ENCODE measurements around the gene NCK1. TPM values are rescaled to one million over a fixed set of nuclear protein-coding genes. Genes with fewer than 3 reads are reported as not detected.
A peak's percentile ranks its signal among the peaks of the same experiment; 100 is the strongest.

NCK1 gene
- total and polyA plus RNA-seq, 10 of the 15 experiments (the other 5 are each of a cell fraction or from before 2014, with no cell fraction given): 15.6 to 33.4 (median 25.0) TPM

- peaks cover 0 to 4% of the 10 kb centered on the region in 2 experiments; a peak in 1 of 4 replicates for H3K36me3 ChIP-seq (ENCODE audit: control insufficient read depth in 2 of 2, insufficient read depth in 2 of 2, low read length in 1 of 2)
- no peak overlapping the region for H3K9ac ChIP-seq (ENCODE audit: control insufficient read depth, insufficient read depth, low read length)
- ChIA-PET RAD21 (ENCODE audit: unreplicated experiment) (interaction anchor here (0.8 to 3.0 kb wide), 3 partner anchors 40 to 197 kb away, joined by 3 to 9 read pairs (median 5); partner anchors contain the start of gene STAG1), SMC1A (ENCODE audit: uncharacterized antibody, unreplicated experiment) (interaction anchor here (0.8 to 2.8 kb wide), 6 partner anchors 9 to 86 kb away, joined by 3 to 9 read pairs (median 4); partner anchors contain the start of genes IL20RB and NCK1), CTCF (interaction anchor here (0.7 kb wide), 1 partner anchor 11 kb away, joined by 3 read pairs; no protein-coding TSS in a partner anchor), POLR2A (interaction anchor here (0.6 kb wide), 1 partner anchor 49 kb away, joined by 3 read pairs; no protein-coding TSS in a partner anchor)
- no peak for ATAC-seq
- in situ Hi-C loops (cut with MboI) (no loop called here), intact Hi-C loops (cut with micrococcal nuclease; ENCODE audit: unreplicated experiment) (no loop called here)
- no peak for FAIRE-seq
- no peaks in the 10 kb centered on the region for H4K20me1 ChIP-seq (ENCODE audit: control insufficient read depth, insufficient read depth)
- TF ChIP-seq IKZF1 (conservative IDR thresholded peaks at IDR 0.05) (0 out of 2 replicates have a peak, but pooled peaks have one; percentile 12), BHLHE40 (IDR thresholded peaks at IDR 0.05; ENCODE audit: borderline replicate concordance in 1 of 2, low read depth in 2 of 2, low read length in 1 of 2) (no peak), SPI1 (IDR thresholded peaks at IDR 0.05; ENCODE audit: borderline replicate concordance, insufficient read depth, low read depth, low read length) (peak; percentile 75), IKZF2 (IDR thresholded peaks at IDR 0.05) (peak in 1 of 2 experiments; percentile 45; a peak in 3 of 4 replicates), E2F8 (IDR thresholded peaks at IDR 0.05; ENCODE audit: low read depth, partially characterized antibody) (no peak), NFYA (IDR thresholded peaks at IDR 0.05; ENCODE audit: borderline replicate concordance, low read depth, low read length) (no peak), MTA2 (IDR thresholded peaks at IDR 0.05; ENCODE audit: low read depth) (peak; percentile 60; the same call in 1 of the 2 replicates), RELB (IDR thresholded peaks at IDR 0.05; ENCODE audit: low read depth) (0 out of 2 replicates have a peak, but pooled peaks have one; percentile 22)
- H3K4me3 ChIP-seq: no peak overlapping the region
- BruUV-seq (replicated peaks): no TSS peak
- peaks cover 15% of the 10 kb centered on the region for H3K4me1 ChIP-seq (ENCODE audit: control insufficient read depth, insufficient read depth, low read length)
- no peaks in the 10 kb centered on the region; the same call in 2 of the 3 replicates for H3K9me3 ChIP-seq (replicated peaks; ENCODE audit: control insufficient read depth, insufficient read depth, low read length)
- H2AFZ ChIP-seq (ENCODE audit: control insufficient read depth, low read depth, low read length): no peak overlapping the region
- H3K79me2 ChIP-seq (ENCODE audit: control insufficient read depth, insufficient read depth, low read length): no peaks in the 10 kb centered on the region; the same call in 1 of the 2 replicates
- H3K27me3 ChIP-seq (replicated peaks in 1 of 2; ENCODE audit: control insufficient read depth in 2 of 2, insufficient read depth in 2 of 2, low read length in 1 of 2): no peaks in the 10 kb centered on the region
- no peak for DNase-seq (ENCODE audit: low read depth, low spot score)
- 0 out of 2 replicates have a peak overlapping the region, but pooled peaks have one; percentile 38 for H3K4me2 ChIP-seq (ENCODE audit: control insufficient read depth, insufficient read depth)
- H3K27ac ChIP-seq (ENCODE audit: control insufficient read depth, insufficient read depth): no peak overlapping the region; the same call in 1 of the 2 replicates
Measured at GRCh38 chr3:136949146-136949545, 87.1 kb downstream of the NCK1 start.

Data from GM12878 (cell line).